Stomach (tissue), 9 donors: ENCODE measurements around the gene NT5C1B. TPM values are rescaled to one million over a fixed set of nuclear protein-coding genes. Genes with fewer than 3 reads are reported as not detected.
A peak's percentile ranks its signal among the peaks of the same experiment; 100 is the strongest.

Source experiments
- DNase-seq, 2 donors: peaks; one replicate each; pipeline versions ENCODE4 v3.0.0 to v3.0.0-alpha.2; 2013 to 2019
- H3K27ac ChIP-seq, 5 donors: fragments of 200-600 bp in 4 of 5; sonication (generic) in 4 of 5; one replicate each; pipeline ENCODE4 v1.5.1; 2013 to 2019; ENCODE audit warnings: mild to moderate bottlenecking in 1 of 5, moderate library complexity in 1 of 5
- H3K27me3 ChIP-seq, 3 donors: fragments of 200-600 bp; sonication (generic); one replicate each; pipeline ENCODE4 v1.5.1; 2017 to 2019; ENCODE audit warnings: mixed run types in 1 of 3
- H3K36me3 ChIP-seq, 4 donors: fragments of 200-600 bp; sonication (generic); 1 replicate in 3 of 4; 2 replicates in 1 of 4; pipeline ENCODE4 v1.5.1; 2016 to 2019
- H3K4me1 ChIP-seq, 4 donors: fragments of 200-600 bp; sonication (generic); one replicate each; pipeline ENCODE4 v1.5.1; 2016 to 2019
- H3K4me3 ChIP-seq, 4 donors: fragments of 200-600 bp; sonication (generic) in 3 of 4; one replicate each; pipeline ENCODE4 v1.5.1; 2016 to 2019; ENCODE audit warnings: mild to moderate bottlenecking in 1 of 4
- H3K9me3 ChIP-seq, 4 donors: fragments of 200-600 bp; sonication (generic); one replicate each; pipeline ENCODE4 v1.5.1; 2016 to 2019
- CTCF ChIP-seq, 7 experiments: fragments of 450-650 bp in 4 of 7; fragments of 200-600 bp in 3 of 7; sonication (generic) in 3 of 7; IDR thresholded peaks; one replicate each; pipeline ENCODE4 v1.5.1; 2016 to 2019; ENCODE audit warnings: antibody characterized with exemption in 7 of 7, control low read depth in 2 of 7, mild to moderate bottlenecking in 1 of 7
- EP300 ChIP-seq: sonication (generic); formaldehyde crosslinking; IDR thresholded peaks from one replicate; pipeline ENCODE4 v1.6.1; 2017; ENCODE audit warnings: antibody characterized with exemption
- POLR2A ChIP-seq, 4 donors: fragments of 450-650 bp; IDR thresholded peaks; one replicate each; pipeline ENCODE4 v1.6.1; 2016; ENCODE audit warnings: antibody characterized with exemption in 4 of 4, control low read depth in 2 of 4, mild to moderate bottlenecking in 1 of 4, moderate library complexity in 1 of 4
- POLR2AphosphoS5 ChIP-seq, 3 donors: sonication (generic); formaldehyde crosslinking; IDR thresholded peaks; one replicate each; pipeline ENCODE4 v1.6.1; 2016; ENCODE audit warnings: antibody characterized with exemption in 3 of 3
- WGBS, 5 donors: extraction: QIAGEN DNeasy Blood & Tissue Kit in 3 of 5; methylation state at CpG; one replicate each; pipeline versions ENCODE4 v1.1.5 to v1.1.7; 2013 to 2018; 5-methylcytosine and 5-hydroxymethylcytosine counted together
- intact Hi-C: fragments of 100-400 bp; cut with DNase I; formaldehyde crosslinking; loops from one replicate; pipeline ENCODE4 v1.15.1; 2023; ENCODE audit warnings: low total_unique reads
- polyA plus RNA-seq, 3 donors: library from polyadenylated mRNA; stranded (reverse); fragments of 200-250 nt; gene quantifications; one replicate each; pipeline ENCODE4 v1.2.3, GENCODE V29; 2013
- total RNA-seq, 5 donors: library from RNA; depleted of rRNA; stranded (reverse); fragments of >200 nt; gene quantifications; one replicate each; pipeline versions ENCODE4 v1.1.0 to v1.2.3, GENCODE V29; 2014 to 2016
- donor health status: healthy with polysubstance abuse.
- donor health status: Bipolar disorder and iron deficiency.
- donor health status: healthy.

Gene NT5C1B
- total and polyA plus RNA-seq, 8 donors = not detected

DNA sequence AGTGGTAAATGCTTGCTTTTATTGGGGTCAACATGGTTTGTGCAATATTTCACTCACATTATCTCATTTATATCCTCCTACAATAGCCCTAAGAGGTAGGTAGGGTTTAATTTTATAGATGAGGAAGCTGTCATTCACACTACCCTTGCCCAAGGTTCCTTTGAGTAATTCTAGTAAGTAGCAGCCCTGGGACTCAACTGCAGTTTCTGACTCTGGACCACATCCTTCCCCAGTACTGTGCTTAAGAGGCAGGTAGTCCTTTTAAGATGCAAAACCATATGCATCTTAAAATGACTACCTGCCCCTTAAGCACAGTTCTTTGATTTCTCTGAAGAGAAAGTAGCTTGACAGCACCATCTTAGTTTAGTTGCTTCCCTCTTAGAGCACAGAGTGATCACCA, 15.7 kb upstream of the NT5C1B start:
- TF ChIP-seq POLR2A (IDR thresholded peaks at IDR 0.05) = no peak
- no peak for TF ChIP-seq POLR2AphosphoS5 (IDR thresholded peaks at IDR 0.05)
- TF ChIP-seq EP300 = no peak
- no peak for TF ChIP-seq CTCF (IDR thresholded peaks at IDR 0.05)
- H3K4me3 ChIP-seq = no peak overlapping the region
- no peak for DNase-seq
- no peak overlapping the region for H3K27ac ChIP-seq
- H3K4me1 ChIP-seq = peaks cover 0 to 13% (median 0%) of the 10 kb centered on the region in 4 donors
- H3K9me3 ChIP-seq = no peaks in the 10 kb centered on the region
- H3K27me3 ChIP-seq = no peaks in the 10 kb centered on the region
- intact Hi-C loops = no loop called here
- H3K36me3 ChIP-seq = no peaks in the 10 kb centered on the region

DNA sequence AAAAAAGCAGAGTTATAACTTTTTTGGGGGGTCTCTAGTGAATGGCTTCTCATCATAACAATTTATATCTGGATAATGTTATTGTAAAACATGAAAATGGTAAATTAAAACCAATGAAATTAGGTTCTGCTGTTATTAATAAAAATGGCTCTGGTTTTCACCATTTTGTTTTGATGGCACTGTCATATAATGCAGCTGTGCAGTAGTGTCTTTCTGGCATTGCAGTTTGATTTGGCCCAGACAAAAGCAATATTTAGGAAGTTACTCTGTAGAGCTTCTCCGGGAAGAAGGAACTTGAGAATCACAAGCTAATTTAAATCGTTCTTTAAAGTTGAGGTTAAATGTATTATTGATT, 15.1 kb upstream of the NT5C1B start:
- TF ChIP-seq POLR2AphosphoS5 (IDR thresholded peaks at IDR 0.05) (no peak), CTCF (IDR thresholded peaks at IDR 0.05) (no peak), EP300 (no peak), POLR2A (IDR thresholded peaks at IDR 0.05) (no peak)
- no peaks in the 10 kb centered on the region for H3K36me3 ChIP-seq
- H3K4me3 ChIP-seq = no peak overlapping the region
- no peak overlapping the region for H3K27ac ChIP-seq
- intact Hi-C loops = no loop called here
- H3K9me3 ChIP-seq = no peaks in the 10 kb centered on the region
- peaks cover 0 to 11% (median 0%) of the 10 kb centered on the region in 4 donors for H3K4me1 ChIP-seq
- no peaks in the 10 kb centered on the region for H3K27me3 ChIP-seq
- WGBS, 5 donors = 72 to 84% (median 80%) methylated on average over 2 of the region's 2 CpGs
- peak in 1 of 2 donors; percentile 36 for DNase-seq

- no peak for TF ChIP-seq POLR2A (IDR thresholded peaks at IDR 0.05)
- no peak for TF ChIP-seq EP300
- no peak for TF ChIP-seq CTCF (IDR thresholded peaks at IDR 0.05)
- TF ChIP-seq POLR2AphosphoS5 (IDR thresholded peaks at IDR 0.05) = no peak
- WGBS, 5 donors = 64 to 78% (median 74%) methylated on average over 3 of the region's 3 CpGs
- intact Hi-C loops = no loop called here
Measured at GRCh38 chr2:18603854-18604530, 14.6 kb upstream of the NT5C1B start.

DNA sequence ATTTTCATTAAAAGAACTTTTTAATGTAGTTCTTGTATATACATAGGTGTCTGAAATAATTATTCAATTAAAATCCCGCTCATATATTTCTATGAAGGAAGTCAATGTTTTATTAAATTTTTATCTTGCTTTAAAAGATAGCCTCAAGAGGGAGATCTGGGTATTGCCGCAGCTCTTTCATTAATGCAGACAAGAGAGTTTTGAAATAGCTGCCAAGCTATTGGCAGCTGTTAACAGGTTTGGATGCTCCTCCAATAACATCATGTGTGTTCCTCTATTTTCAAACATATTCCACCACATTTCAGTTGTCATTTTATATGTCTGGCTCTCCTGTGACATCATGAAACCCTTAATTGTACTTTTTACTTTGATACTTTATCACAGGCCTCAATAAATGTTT, 12.9 kb upstream of the NT5C1B start:
- no peak for DNase-seq
- H3K9me3 ChIP-seq = no peaks in the 10 kb centered on the region

More at GRCh38 chr2:18603854-18604530, 14.6 kb upstream of the NT5C1B start:
- peak in 1 of 2 donors; percentile 15 for DNase-seq
- H3K9me3 ChIP-seq = no peaks in the 10 kb centered on the region
- H3K27me3 ChIP-seq = no peaks in the 10 kb centered on the region
- no peak overlapping the region for H3K27ac ChIP-seq
- peaks cover 0 to 11% (median 0%) of the 10 kb centered on the region in 4 donors for H3K4me1 ChIP-seq
- H3K36me3 ChIP-seq = no peaks in the 10 kb centered on the region
- no peak overlapping the region for H3K4me3 ChIP-seq

More for the DNA sequence above, 12.9 kb upstream of the NT5C1B start:
- no peaks in the 10 kb centered on the region for H3K36me3 ChIP-seq
- H3K27me3 ChIP-seq = no peaks in the 10 kb centered on the region
- peaks cover 0 to 11% (median 0%) of the 10 kb centered on the region in 4 donors for H3K4me1 ChIP-seq
- intact Hi-C loops = no loop called here
- TF ChIP-seq CTCF (IDR thresholded peaks at IDR 0.05) (no peak), POLR2A (IDR thresholded peaks at IDR 0.05) (no peak), EP300 (no peak)
- H3K27ac ChIP-seq = no peak overlapping the region
- WGBS, 5 donors = 80 to 90% (median 87%) methylated on average over 2 of the region's 2 CpGs
- H3K4me3 ChIP-seq = no peak overlapping the region
